GM19372 (cell line): Measurements from ENCODE around the gene SNAP29.
"Not testable (repeated sequence)": the region's sequence is repeated elsewhere in the genome, so short reads cannot be mapped to it uniquely, and the experiment has no call there.

Experiments used
- ATAC-seq: cut with Tn5 transposase; IDR thresholded peaks from one replicate; pipeline ENCODE4 v1.9.1; 2021; ENCODE audit warnings: mild to moderate bottlenecking, low read depth, moderate library complexity; ENCODE audit not compliant: unreplicated experiment

The SNAP29 gene

DNA sequence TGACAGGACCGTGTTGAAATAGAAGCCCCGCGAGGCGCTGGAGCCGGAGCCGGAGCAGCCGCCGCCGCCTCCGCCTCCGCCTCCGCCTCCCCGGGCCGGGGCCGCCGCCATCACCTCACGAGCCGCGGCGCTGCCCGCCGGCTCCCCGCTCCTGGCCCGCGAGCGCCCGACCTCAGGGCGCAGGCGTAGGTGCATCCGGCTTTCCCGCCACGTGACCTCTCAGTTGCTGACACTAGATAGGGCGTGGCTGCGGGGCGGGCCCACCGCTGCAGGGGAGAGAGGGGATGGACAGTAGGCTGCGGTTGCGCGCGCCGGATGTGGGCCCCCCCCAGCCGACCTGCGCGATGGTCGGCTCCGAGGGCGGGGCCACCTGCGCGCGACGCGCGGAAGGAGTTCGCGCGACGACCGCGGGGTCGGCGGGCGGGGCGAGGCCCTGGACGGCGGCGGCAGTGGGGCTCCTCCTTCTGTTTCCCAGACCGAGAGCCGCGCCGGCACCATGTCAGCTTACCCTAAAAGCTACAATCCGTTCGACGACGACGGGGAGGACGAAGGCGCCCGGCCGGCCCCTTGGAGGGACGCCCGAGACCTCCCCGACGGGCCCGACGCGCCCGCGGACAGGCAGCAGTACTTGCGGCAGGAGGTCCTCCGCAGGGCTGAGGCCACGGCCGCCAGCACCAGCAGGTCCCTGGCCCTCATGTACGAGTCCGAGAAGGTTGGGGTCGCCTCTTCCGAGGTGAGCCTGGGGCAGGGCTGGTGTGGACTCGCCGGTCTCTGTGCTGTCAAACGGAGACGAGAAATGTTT lies at the start of gene SNAP29, which contains the start of gene PI4KA:
TSS of gene SNAP29 (plus strand) at position 393 of the 802 bp plus-strand sequence. CDS start at position 497, 104 bp downstream.
TSS of gene PI4KA (minus strand) at position 197 of the 802 bp plus-strand sequence. CDS start at position 111, 86 bp downstream.
- peak; percentile 92 for ATAC-seq

DNA sequence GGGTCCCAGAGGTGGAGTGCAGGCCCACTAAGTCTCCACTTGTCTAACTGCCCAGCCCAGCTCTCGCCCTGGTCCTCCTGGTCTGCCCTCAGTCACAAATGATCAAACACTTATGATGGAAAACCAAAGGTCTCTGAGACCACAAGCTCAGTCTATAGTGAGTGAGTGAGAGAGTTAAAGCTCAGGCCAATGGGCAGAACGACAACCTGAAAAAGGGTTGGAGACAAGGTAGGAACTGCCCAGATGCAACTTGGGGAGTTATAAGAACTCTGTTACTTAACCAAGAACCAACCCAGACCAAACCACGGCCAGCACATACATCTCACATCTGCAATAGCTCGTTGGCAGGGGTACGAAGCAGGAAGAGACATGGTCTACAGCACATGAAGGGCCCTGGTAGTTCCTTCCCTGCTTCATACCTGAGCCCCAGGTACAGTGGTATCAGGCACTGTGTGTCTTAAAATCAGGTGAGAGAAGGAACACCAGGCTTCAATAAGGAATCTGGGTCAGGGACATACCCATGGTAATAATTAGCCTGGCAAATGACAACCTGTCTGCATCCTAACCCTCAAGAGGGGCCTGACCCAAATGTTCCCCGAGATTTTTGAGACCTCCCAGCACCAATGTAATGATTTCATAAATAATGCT lies 49.1 kb upstream of the SNAP29 start:
- ATAC-seq = no peak

DNA sequence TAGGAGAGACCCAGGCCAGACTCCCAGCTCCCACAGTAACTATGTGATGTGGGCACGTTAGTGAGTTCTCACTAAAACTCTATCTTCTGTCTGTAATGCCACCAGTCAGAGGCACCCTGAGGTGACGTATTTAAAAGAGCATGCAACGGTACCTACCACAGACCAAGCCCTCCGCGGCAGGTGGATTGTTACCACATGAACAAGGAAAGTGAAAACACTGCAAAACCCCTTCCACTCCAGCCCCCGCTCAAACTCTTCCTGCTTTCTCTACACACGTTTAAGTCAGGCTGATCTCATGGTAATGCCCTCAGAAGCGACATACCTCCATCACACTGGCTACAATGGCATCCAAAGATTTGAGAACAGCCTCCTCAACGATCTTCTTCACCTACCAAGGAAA lies 48.2 kb upstream of the SNAP29 start:
- no peak for ATAC-seq

DNA sequence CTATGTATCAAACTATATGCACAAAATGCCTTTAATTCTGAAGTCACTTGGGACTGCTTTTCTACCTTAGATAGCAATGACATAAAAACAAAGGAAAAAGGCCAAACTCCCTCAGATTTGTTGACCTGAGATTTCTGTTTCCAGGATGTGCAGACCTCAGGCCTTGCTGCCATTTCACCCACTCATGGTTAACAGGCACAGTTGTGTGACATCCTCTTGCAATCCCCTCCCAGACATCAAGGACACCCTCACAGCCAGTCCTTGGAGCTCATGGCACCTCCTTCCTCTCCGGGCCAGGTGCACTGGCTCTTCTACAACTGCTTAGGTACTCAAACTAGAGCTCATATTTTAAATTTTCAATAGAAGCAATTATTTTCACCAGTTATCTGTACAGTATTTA lies 47.6 kb upstream of the SNAP29 start:
- no peak for ATAC-seq

- no peak for ATAC-seq
These were observed 46.7 kb upstream of the SNAP29 start for GRCh38 chr22:20811971-20812660.

- no peak for ATAC-seq
These were observed 45.8 kb upstream of the SNAP29 start for GRCh38 chr22:20813056-20813455.

DNA sequence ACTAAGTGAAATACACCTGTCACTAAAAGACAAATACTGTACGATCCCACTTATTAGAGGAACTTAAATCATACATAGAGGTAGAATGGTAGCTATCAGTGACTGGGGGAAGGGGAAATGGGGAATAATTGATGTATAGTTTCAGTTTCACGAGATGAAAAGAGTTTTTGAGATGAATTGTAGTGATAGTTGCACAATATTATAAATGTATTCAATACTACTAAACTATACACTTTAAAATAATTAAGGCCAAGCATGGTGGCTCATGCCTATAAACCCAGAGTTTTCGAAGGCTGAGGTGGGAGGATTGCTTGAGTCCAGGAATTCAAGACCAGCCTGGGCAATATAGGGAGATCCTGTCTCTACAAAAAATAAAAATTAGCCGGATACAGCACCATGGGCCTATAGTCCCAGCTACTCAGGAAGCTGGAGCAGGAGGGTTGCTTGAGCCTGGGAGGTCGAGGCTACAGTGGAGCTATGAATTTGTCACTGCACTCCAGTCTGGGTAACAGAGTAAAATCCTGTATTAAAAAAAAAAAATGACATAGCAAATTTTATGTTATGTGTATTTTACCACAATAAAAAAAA lies 44.5 kb upstream of the SNAP29 start:
- ATAC-seq = no peak

- ATAC-seq = no peak
These were observed 43.2 kb upstream of the SNAP29 start for GRCh38 chr22:20815477-20816050.

GRCh38 chr22:20816559-20816958 lies 42.2 kb upstream of the SNAP29 start:
- ATAC-seq = no peak

GRCh38 chr22:20818471-20818870 lies 40.3 kb upstream of the SNAP29 start:
- ATAC-seq = no peak

- no peak for ATAC-seq
These were observed 39.3 kb upstream of the SNAP29 start for GRCh38 chr22:20819471-20819870.

- ATAC-seq = not testable (repeated sequence)
These were observed 37.0 kb upstream of the SNAP29 start for GRCh38 chr22:20821717-20822239.

- ATAC-seq = no peak
These were observed 36.6 kb upstream of the SNAP29 start for GRCh38 chr22:20822240-20822639.

DNA sequence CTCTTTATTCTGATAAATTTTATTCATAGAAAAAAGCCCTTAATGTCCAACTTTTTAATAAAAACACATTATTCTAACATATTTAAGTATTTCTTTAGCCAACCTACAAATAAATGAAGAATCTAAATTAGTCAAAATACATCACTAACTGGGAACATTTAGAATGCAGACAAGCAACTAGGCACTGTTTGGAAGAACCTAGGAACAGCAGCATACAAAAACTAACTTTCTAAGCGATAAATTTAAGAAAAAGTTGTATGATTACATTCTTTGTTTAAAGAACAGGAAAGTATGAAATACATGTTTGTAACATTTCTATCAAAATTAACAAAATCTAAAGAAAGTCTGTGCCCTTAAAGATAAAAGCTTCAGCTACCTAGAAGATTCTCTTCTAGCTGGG lies 35.5 kb upstream of the SNAP29 start:
- no peak for ATAC-seq

DNA sequence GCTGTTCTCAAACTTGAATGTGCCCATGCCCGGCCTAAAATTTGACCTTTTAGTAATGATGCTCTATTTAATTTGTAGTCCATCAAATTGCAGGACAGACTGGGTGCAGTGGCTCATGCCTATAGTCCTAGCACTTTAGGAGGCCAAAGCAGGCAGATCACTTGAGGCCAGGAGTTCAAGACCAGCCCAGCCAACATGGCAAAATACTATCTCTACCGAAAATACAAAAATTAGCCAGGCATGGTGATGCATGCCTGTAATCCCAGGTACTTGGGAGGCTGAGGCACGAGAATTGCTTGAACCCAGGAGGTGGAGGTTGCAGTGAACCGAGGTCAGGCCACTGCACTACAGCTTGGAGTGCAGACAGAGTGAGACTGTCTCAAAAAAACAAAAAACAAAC lies 33.6 kb upstream of the SNAP29 start:
- not testable (repeated sequence) for ATAC-seq

GRCh38 chr22:20825624-20826023 lies 33.2 kb upstream of the SNAP29 start:
- no peak for ATAC-seq

- ATAC-seq = not testable (repeated sequence)
These were observed 32.2 kb upstream of the SNAP29 start for GRCh38 chr22:20826373-20827152.

DNA sequence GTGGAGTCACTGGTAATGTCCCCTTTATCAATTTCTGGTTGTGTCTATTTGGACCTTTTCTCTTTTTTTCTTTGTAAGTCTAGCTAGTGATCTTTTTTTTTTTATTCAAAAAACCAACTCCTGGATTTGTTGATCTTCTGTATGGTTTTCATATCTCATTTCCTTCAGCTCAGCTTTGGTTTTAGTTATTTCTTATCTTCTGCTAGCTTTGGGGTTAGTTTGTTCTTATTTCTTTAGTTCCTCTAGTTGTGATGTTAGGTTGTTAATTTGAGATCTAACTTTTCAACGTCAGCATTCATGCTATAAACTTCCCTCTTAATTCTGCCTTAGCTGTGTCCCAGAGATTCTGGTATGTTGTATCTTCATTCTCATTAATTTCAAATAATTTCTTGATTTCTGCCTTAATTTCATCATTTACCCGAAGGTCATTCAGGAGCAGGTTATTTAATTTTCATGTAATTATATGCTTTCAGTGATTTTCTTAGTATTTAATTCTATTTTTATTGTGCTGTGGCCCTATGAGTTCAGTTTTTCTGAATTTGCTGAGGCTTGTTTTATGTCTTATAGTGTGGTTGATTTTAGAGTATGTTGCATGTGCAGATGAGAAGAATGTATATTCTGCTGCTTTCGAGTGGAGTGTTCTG lies 29.2 kb upstream of the SNAP29 start:
- no peak for ATAC-seq

- no peak for ATAC-seq
These were observed 25.6 kb upstream of the SNAP29 start for GRCh38 chr22:20833225-20833665.
